Stimulated activated CD8-positive, alpha-beta memory T cell treated with anti-CD3 and anti-CD28 coated beads, Interleukin-7, amount 100 ng/mL, for 4 hours (primary cell): Measurements from ENCODE around the gene LIME1.

Source experiments
- DNase-seq, 2 donors: peaks; one replicate each; pipeline ENCODE4 v3.0.0-alpha.2; 2020; ENCODE audit warnings: low read depth in 2 of 2

LIME1 gene

DNA sequence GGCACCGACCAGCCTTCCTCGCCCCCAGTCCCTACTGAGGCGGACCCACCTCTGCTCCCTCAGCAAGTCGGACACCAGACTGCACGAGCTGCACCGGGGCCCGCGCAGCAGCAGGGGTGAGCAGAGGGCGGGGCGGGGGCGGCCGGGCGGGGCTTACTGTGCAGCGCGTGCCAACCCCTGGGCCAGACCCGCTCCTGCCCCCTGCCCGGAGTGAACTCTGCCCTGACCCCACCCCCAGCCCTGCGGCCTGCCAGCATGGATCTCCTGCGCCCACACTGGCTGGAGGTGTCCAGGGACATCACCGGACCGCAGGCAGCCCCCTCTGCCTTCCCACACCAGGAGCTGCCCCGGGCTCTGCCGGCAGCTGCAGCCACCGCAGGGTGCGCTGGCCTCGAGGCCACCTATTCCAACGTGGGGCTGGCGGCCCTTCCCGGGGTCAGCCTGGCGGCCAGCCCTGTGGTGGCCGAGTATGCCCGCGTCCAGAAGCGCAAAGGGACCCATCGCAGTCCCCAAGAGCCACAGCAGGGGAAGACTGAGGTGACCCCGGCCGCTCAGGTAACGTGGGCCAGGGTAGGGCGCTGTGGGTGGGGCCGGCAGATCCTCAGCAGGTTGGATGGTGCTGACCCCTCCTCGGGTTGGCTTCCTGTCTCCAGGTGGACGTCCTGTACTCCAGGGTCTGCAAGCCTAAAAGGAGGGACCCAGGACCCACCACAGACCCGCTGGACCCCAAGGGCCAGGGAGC lies 1.7 kb downstream of the LIME1 start:
- DNase-seq, result no peak

DNA sequence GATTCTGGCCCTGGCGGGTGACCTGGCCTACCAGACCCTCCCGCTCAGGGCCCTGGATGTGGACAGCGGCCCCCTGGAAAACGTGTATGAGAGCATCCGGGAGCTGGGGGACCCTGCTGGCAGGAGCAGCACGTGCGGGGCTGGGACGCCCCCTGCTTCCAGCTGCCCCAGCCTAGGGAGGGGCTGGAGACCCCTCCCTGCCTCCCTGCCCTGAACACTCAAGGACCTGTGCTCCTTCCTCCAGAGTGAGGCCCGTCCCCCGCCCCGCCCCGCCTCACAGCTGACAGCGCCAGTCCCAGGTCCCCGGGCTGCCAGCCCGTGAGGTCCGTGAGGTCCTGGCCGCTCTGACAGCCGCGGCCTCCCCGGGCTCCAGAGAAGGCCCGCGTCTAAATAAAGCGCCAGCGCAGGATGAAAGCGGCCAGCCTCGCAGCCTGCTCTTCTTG lies 2.2 kb downstream of the LIME1 start:
- DNase-seq, result no peak

DNA sequence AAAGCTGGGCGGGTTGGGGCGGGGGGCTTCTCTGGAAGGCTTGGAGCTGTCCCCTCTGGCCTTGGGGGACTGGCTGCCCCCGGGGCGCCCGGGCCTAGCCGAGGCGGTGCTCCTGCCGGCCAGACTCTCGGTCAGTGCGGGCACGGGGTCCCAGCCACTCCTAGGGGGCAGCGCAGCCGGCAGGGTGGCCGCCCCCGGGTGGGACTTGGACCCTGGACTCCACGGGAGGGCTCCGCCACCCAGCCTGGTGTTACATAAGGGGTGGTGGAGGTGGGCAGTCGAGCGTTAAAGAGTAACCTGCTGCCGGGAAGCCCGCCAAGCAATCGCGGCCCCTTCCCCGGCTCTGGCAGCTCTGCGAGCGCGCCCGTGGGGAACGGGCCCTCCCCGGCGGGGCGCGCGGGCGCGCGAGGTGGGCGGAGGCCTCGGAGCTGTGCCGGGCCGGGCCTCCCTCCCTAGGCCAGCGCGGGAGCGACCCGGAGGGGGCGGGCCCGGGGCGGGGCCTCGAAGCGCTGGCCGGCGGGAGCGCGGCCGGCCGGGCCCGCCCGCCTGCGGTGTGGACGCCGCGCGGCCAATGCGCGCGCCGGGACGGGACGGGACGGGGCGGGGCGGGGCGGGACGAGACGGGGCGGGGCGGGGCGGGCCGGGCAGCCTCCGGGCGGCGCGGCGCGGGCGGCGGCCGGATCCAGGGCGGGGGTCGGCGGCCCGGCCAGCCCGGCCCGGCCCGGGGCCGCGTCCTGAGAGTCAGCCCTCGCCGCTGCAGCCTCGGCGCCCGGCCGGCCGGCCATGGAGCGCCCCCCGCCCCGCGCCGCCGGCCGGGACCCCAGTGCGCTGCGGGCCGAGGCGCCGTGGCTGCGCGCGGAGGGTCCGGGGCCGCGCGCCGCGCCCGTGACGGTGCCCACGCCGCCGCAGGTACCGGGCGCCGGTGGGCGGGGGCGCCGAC lies 2.9 kb downstream of the LIME1 start, which contains the start of gene SLC2A4RG:
TSS of gene SLC2A4RG (plus strand) at position 647 of the 940 bp plus-strand sequence. CDS start at position 784, 137 bp downstream.
- peak in 1 of 2 donors; percentile 65 for DNase-seq

DNA sequence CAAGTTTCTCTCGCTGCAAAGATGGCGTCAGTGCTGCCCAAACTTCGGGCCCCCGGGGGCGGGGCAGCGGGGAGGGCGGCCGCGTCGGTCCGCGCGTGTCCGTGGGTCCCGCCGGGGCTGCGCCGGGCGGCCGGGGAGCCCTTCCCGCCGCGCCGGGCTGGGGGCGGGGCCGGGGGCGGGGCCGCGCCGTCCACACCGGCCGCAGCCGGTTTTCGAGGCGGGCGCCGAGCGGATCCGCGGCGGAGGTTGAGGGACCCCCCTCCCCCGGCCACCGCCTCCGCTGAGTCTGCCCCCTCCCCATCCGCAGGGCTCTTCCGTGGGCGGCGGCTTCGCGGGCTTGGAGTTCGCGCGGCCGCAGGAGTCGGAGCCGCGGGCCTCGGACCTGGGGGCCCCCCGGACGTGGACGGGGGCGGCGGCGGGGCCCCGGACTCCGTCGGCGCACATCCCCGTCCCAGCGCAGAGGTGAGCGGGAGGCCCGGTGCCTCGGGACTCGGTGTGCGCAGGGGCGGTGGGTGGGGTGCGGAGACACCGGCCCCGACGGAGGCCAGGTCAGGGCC lies 3.7 kb downstream of the LIME1 start:
- DNase-seq, result peak in 1 of 2 donors; percentile 38

DNA sequence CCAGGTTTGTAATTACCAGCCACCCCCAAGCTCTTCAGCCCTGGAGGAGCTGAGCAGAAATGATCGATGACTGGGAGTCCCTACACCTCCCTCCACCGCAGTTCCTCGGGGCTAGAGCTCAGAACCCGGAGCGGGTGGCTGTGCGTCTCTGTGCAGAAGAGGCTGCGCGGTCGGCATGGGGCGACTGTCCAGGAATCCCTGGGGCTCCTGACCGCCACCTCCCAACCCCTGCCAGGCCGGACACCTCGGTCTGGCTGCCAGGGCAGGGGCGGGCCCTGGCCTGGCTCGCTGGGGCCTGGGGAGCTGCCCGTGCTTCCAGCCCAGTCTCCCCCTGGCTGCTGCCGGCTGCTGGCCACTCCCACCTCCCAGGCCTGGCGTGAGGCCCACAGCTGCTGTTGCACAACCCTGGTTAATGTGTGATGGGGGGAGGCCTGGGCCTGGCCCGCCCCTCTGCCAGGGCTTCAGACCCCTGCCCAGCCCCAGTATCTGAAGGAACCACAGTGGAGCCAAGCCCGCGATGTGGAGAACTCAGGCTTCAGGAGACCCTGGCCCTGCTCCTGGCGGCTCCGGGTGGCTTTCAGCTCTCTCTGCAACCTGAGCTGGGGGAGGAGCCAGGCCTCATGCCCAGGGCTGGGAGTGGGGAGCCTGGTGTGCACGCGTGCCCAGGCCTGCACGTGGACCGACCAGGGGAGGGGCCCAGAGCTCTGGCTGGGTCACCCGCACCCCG lies 4.3 kb downstream of the LIME1 start:
- DNase-seq, result no peak

DNA sequence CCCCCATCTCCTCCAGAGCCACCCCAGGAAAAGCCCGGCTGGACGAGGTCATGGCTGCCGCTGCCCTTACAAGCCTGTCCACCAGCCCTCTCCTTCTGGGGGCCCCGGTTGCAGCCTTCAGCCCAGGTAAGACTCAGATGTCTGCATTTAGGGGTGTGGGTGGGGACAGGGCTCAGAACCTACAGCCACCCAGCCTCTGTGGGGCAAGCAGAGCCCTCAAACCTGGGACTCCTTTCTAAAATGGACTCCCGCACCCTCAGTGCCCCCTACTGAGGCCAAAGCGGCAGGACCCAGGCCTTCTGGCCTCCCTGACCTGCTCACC lies 4.9 kb downstream of the LIME1 start:
- DNase-seq, result no peak

DNA sequence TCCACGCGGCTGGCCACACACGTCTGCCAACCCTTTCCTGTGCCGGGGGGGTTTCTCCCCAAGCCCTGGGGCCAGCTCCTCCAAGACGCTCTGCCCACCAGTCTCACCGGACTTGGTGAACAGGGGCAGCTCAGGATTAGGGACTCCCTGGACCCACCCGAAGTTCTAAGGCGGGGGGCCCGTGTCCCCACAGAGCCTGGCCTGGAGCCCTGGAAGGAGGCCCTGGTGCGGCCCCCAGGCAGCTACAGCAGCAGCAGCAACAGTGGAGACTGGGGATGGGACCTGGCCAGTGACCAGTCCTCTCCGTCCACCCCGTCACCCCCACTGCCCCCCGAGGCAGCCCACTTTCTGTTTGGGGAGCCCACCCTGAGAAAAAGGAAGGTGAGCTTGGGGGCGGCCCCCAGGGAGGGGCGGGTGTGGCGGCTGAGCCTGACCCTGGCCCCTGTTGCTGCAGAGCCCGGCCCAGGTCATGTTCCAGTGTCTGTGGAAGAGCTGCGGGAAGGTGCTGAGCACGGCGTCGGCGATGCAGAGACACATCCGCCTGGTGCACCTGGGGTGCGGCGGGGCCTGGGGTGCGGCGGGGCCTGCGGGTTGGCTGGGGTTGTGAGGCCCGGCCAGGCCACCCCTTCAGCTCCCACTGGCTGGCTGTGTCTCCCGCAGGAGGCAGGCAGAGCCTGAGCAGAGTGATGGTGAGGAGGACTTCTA lies 5.4 kb downstream of the LIME1 start:
- no peak for DNase-seq

DNA sequence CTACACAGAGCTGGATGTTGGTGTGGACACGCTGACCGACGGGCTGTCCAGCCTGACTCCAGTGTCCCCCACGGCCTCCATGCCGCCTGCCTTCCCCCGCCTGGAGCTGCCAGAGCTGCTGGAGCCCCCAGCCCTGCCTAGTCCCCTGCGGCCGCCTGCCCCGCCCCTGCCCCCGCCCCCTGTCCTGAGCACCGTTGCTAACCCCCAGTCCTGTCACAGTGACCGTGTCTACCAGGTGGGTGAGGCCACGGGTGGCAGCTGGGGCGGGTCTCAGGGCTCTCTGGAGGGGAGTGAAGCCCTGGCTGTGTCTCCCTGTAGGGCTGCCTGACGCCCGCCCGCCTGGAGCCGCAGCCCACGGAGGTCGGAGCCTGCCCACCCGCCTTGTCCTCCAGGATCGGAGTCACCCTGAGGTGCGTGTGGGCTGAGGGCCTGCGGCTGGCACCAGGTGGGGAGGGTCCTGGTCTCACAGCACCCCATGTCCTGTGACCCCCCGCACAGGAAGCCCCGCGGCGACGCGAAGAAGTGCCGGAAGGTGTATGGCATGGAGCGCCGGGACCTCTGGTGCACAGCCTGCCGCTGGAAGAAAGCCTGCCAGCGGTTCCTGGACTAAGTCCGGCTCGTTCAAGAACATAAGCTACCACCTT lies 6.0 kb downstream of the LIME1 start:
- no peak for DNase-seq

DNA sequence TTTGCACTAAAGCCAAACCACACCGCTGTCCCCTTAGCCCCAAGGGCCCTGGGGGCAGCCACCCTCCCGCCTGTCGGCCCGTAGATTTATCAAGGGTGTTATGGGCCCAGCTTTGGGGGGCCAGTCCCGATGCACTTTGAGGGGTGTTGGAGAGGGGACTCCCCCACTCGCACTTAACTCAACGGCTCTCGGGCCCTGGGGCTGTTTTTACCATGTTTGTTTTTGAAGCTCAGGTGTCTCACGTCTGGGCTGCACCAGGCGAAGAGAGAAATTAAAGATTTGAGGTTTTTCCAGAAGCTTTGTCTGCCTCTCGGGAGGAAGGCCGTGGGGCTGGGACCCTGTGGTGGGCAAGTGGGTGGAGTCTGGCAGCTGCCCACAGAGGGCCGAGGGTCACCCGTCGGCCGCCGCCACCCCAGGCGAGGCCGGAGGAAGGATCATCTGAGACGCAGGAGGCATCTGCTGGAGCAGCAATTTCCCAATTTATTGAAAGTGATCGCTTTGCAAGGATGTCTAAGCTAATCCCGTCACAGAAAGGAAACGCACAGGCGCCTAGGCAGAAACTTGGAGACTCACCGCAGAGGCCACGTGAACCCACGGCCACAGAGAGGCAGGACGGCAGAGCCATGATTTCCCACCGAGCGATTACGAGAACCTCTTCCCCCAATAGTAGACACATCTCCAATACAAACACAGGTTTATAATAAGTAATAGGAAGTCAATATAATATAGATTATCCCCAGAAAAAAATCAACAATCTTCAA lies 6.9 kb downstream of the LIME1 start:
- no peak for DNase-seq

DNA sequence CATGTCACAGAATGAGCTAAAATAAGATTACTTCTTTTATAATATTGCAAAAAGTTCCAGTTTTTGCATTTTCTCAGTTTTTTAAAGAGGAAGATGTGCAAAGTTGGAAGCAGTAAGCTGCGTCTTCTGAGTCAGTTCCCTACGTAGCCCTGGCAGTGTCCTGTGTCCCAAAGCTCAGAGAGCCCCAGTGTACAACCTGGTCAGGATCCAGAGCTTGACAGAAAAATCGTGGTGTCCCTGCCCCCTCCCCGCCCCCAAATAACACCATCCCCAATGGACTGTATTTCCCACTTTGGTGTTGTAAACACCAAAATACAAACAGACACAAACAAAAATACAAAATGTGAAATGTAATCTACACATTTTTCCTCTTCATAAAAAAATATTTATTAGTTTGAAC lies 7.7 kb downstream of the LIME1 start:
- no peak for DNase-seq

DNA sequence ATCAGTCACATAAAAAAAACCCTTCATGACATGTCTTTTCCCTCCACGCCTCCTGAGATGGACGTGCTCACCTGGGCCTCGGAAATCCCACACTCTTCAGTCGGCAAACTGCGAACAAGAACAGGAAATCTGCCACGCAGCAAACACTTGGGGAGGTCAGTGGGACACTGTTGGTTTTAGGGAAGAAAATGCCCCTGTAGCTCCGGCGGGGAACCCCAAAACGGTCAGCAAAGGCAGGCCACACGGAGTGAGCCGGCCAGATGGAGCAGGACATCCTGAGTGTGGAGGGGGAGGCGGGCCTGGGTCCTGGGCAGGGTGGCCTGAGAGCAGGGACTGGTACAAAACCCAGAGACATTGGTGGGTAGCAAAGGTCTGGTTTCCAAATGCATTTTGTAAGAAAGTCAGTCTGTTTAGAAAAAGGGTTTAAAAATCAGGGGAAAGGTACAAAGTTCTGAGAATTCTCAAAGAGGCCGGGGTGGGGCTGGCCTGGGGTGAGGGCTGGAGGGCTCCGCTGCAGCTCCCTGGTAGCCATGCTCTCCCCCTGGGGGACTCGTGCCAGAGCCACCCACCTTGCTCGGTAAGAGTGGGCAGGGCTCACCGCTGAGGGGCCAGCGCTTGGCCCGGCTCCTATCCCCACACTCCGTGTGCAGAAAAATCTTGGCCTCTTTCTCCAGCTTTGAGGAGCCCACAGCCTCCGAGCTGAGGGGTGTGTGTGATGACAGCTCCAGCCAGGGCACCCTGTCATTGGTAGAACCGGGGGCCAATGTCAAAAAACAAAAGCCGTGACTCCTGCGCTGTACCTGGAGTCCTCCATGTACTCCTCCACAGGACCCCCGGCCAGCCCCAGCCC lies 8.3 kb downstream of the LIME1 start:
- no peak for DNase-seq

DNA sequence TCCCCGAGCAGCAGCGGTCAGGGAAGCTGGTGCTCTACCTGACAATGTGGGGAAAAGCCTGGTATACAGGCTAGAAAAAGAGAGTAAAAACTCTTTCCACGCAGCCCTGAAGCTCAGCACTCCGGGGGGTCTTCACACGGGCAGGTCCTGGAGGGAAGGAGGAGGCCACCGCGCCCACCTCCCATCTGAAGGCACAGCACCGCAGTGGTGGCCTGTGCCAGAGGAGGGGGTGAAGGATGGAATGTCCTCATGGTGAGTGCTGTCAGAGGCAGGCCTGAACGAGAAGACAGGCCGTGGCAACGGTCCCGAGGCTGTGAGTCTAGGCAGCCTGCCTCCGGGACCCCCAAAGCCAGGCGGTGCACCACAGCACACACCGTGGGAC lies 9.0 kb downstream of the LIME1 start:
- no peak for DNase-seq

DNA sequence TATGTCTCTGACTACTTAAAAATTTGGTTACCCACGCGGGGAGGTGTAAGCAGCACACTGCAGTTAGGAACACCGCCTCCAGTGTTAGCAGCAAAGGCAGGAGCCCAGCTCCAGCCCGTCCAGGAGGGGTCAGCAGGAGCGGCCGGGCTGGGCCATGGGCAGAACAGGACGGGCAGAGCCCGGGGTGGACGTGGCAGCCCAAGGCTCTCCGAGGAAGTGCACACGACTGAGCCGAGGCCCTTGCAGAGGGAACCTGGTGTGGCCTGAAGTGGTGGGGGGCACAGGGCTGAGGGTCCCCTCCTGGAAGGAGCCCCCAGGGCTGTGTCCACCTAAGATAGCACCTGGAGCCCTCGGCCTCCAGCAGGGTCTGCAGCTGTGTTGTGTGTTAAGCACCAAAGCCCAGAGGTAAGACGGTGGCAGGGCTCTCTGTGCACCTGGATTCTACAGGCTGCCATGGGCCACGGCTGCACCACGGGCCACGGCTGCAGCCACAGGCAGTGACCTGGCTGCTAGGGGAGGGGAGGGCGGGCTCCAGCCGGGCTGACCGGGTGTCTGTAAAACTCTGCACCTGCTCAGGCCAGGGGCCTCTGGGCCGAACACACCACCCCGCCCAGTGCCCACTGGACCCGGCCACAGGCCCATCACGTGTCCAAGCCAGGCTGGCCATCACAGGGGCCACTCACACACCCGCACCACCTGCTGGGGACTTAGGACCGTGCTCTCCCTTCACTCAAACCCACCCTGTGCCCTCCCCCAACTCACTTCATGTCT lies 9.7 kb downstream of the LIME1 start:
- DNase-seq, result no peak

DNA sequence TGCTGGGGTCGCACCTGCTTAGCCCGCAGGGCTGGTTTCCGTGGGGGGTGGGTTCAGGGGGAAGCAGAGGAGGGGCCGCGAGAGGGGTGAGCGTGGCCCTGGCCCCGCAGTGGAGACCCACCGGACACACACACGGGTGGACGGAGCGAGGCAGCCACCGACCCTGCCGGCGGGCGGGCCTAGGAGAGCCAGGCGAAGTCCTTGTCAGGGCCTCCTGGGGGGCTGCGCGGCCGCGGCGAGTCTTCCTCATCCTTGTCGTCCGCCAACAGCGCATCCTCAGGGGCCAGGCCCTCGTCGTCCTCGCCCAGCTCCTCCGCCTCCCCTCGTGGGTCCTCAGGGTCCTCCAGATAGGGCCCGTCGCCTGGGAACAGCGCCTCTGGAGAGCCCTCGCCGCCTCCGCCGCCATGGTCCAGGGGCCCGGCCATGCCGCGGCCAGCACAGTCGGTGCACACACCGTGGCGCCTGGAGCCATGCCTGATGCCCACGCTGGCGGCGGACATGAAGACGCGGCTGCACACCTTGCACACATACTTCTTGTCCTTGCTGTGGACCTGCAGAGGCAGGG lies 10.4 kb downstream of the LIME1 start:
- DNase-seq, result no peak

DNA sequence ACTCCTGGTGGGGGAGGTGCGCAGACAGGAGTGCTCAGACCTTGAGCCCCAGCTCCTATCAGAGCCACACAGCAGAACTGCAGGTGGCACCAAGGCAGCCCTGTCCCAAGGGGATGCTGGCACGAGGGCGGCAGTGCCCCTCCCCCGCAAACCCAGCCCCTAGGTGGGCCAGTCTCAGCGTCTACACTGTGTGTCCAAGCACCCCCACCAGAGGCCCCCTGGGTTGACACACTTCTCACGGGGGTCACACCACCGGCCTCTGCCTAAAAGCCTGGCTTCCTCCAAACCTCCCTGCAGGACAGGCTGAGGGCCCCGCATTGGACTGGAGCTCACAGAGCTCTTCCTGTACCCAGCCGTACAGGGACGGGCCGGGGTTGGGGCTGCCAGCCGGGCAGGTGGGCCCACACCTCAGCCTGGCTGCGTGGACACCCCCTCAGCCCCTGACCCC lies 11.2 kb downstream of the LIME1 start:
- no peak for DNase-seq

DNA sequence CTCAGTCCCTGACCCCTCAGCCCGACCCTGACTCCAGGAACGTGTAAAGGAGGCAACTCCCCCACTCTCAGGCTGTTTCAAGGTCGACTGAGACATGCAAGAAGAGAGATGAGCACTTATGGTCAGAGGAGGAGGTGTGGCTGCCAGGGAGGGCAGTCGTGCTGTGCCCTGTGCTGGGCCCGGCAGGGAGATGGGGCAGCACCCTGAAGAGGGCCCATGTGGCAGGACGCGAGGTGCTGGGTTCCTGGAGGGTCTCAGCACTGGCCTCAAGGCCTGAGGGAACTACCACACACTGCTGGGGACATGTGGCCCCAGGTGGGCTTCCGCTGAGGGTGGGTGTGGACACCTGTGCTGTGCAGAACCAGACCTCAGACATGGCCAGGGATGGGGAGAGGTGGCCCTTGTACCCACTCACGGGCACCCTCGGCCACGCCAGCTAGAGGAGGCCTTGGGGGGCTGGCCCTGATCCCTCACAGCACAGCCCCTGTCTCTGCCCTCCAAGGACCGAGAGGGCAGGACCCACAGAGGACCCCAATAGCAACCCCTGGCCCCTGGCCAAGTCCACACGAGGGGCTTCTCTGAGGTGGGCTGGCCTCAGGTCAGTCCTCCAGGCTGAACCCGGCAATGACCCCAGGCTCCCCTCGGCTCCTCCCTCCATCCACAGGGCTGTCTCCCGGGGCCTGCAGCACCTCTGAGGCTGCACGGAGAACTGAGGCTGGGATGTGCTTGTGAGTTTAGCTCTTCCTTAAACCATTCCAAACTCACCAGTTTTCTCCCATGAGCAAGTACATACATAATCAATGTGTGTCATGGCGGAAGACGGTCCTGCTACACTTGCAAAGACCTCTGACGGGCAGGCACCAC lies 11.8 kb downstream of the LIME1 start:
- no peak for DNase-seq

DNA sequence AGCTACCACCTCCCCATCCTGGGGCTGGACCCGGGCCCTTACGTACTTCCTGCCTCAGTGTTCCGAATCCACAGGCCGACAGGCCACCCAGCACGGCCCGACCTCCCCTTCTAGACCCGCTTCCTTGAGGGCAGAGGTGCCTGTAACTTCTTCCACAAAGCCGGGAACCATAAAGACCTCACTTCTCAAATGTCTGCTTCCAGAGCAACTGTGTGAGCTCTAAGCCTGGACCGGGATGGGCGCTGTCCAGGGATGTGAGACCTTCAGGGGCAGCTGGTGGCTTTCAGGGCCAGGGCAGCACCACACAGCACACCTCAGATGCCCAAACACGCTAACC lies 12.4 kb downstream of the LIME1 start:
- no peak for DNase-seq
